WTC11 (cell line): ENCODE measurements around the gene PGM3. TPM values are rescaled to one million over a fixed set of nuclear protein-coding genes. Genes with fewer than 3 reads are reported as not detected.

Experiments
- ATAC-seq: fragments of 200-7000 bp; cut with Tn5 transposase; 2 replicates; pipeline ENCODE4 v1.10.0; 2021; ENCODE audit warnings: mild to moderate bottlenecking, moderate library complexity
- CTCF ChIA-PET: fragments of 300-600 bp; sonication (Branson Sonifier 250); formaldehyde crosslinking; loops from one replicate; lab custom pipeline; 2021; ENCODE audit warnings: antibody characterized with exemption; lab: Charles Lee
- POLR2A ChIA-PET: fragments of 350-600 bp; sonication (Branson Sonifier 250); formaldehyde crosslinking; loops from one replicate; lab custom pipeline; 2021; ENCODE audit warnings: antibody characterized with exemption; lab: Charles Lee
- DNase-seq: peaks from one replicate; pipeline ENCODE4 v3.0.0; 2021; ENCODE audit warnings: low spot score
- H3K27ac Mint-ChIP-seq: 2 replicates; pipeline ENCODE4 v1.8.0; 2021; ENCODE audit warnings: mixed read lengths
- H3K27me3 Mint-ChIP-seq: 2 replicates; pipeline ENCODE4 v1.8.0; 2021; ENCODE audit warnings: low read depth, mild to moderate bottlenecking, moderate library complexity, mixed read lengths
- H3K36me3 Mint-ChIP-seq: 2 replicates; pipeline ENCODE4 v1.8.0; 2021; ENCODE audit warnings: mixed read lengths
- H3K4me1 Mint-ChIP-seq: 2 replicates; pipeline ENCODE4 v1.8.0; 2022; ENCODE audit warnings: mixed read lengths
- H3K4me3 Mint-ChIP-seq: 2 replicates; pipeline ENCODE4 v1.8.0; 2021; ENCODE audit warnings: mild to moderate bottlenecking, moderate library complexity, mixed read lengths
- H3K9me3 Mint-ChIP-seq: 2 replicates; pipeline ENCODE4 v1.8.0; 2021; ENCODE audit warnings: mixed read lengths
- ARID4B ChIP-seq: sonication (generic); formaldehyde crosslinking; IDR thresholded peaks from 2 replicates; pipeline ENCODE4 v1.8.0; 2023; ENCODE audit warnings: missing genetic modification reagents, mild to moderate bottlenecking, borderline replicate concordance
- ATF1 ChIP-seq: sonication (generic); formaldehyde crosslinking; IDR thresholded peaks from 2 replicates; pipeline ENCODE4 v1.8.1; 2023; ENCODE audit warnings: mild to moderate bottlenecking, moderate library complexity, missing genetic modification reagents
- ATF2 ChIP-seq: sonication (generic); formaldehyde crosslinking; IDR thresholded peaks from 2 replicates; pipeline ENCODE4 v1.8.1; 2022; ENCODE audit warnings: low read depth, missing genetic modification reagents, borderline replicate concordance
- ATF3 ChIP-seq: sonication (generic); formaldehyde crosslinking; conservative IDR thresholded peaks from 2 replicates; pipeline ENCODE4 v1.8.1; 2022; ENCODE audit warnings: mild to moderate bottlenecking, missing genetic modification reagents
- CDX4 ChIP-seq: fragments of 250-450 bp; sonication (Bioruptor Pico); IDR thresholded peaks from 2 replicates; pipeline ENCODE4 v1.9.0; 2021; ENCODE audit warnings: moderate library complexity, mild to moderate bottlenecking, inconsistent platforms, borderline replicate concordance
- CREM ChIP-seq: sonication (generic); formaldehyde crosslinking; IDR thresholded peaks from 2 replicates; pipeline ENCODE4 v1.8.1; 2022; ENCODE audit warnings: mild to moderate bottlenecking, missing genetic modification reagents, moderate library complexity
- ELF4 ChIP-seq: sonication (generic); formaldehyde crosslinking; IDR thresholded peaks from 2 replicates; pipeline ENCODE4 v1.8.1; 2022; ENCODE audit warnings: low read depth, mild to moderate bottlenecking, moderate library complexity, missing genetic modification reagents
- GTF2I ChIP-seq: fragments of 250-450 bp; sonication (Bioruptor Pico); conservative IDR thresholded peaks from 2 replicates; pipeline ENCODE4 v1.4.0; 2021; ENCODE audit warnings: mild to moderate bottlenecking
- IRF2 ChIP-seq: sonication (generic); formaldehyde crosslinking; IDR thresholded peaks from 2 replicates; pipeline ENCODE4 v1.8.0; 2022; ENCODE audit warnings: low read depth, missing genetic modification reagents, borderline replicate concordance
- JUN ChIP-seq: sonication (generic); formaldehyde crosslinking; IDR thresholded peaks from 2 replicates; pipeline ENCODE4 v1.8.0; 2023; ENCODE audit warnings: mild to moderate bottlenecking, missing genetic modification reagents
- KAT7 ChIP-seq: sonication (generic); formaldehyde crosslinking; IDR thresholded peaks from 2 replicates; pipeline ENCODE4 v1.8.1; 2023; ENCODE audit warnings: missing genetic modification reagents, mild to moderate bottlenecking, borderline replicate concordance
- MXD4 ChIP-seq: fragments of 250-450 bp; sonication (Bioruptor Pico); IDR thresholded peaks from 2 replicates; pipeline ENCODE4 v1.8.0; 2021; ENCODE audit warnings: mild to moderate bottlenecking, moderate library complexity, borderline replicate concordance
- MYBL2 ChIP-seq: sonication (generic); formaldehyde crosslinking; IDR thresholded peaks from 2 replicates; pipeline ENCODE4 v1.8.1; 2023; ENCODE audit warnings: mild to moderate bottlenecking, moderate library complexity, missing genetic modification reagents
- SMAD4 ChIP-seq: sonication (generic); formaldehyde crosslinking; IDR thresholded peaks from 2 replicates; pipeline ENCODE4 v1.8.0; 2022; ENCODE audit warnings: mild to moderate bottlenecking, missing genetic modification reagents
- SOX15 ChIP-seq: fragments of 250-450 bp; sonication (Bioruptor Pico); IDR thresholded peaks from 2 replicates; pipeline ENCODE4 v1.9.0; 2021; ENCODE audit warnings: mild to moderate bottlenecking
- TCF7 ChIP-seq: sonication (generic); formaldehyde crosslinking; IDR thresholded peaks from 2 replicates; pipeline ENCODE4 v1.8.0; 2022; ENCODE audit warnings: mild to moderate bottlenecking, low read depth, missing genetic modification reagents, moderate library complexity
- TEAD4 ChIP-seq: sonication (generic); formaldehyde crosslinking; IDR thresholded peaks from 2 replicates; pipeline ENCODE4 v1.8.0; 2022; ENCODE audit warnings: mild to moderate bottlenecking, missing genetic modification reagents
- ZBTB21 ChIP-seq: sonication (generic); formaldehyde crosslinking; IDR thresholded peaks from 2 replicates; pipeline ENCODE4 v1.8.1; 2023; ENCODE audit warnings: mild to moderate bottlenecking, missing genetic modification reagents, borderline replicate concordance
- ZMAT4 ChIP-seq: fragments of 250-450 bp; sonication (Bioruptor Pico); IDR thresholded peaks from 2 replicates; pipeline ENCODE4 v1.9.0; 2021; ENCODE audit warnings: mild to moderate bottlenecking
- ZNF121 ChIP-seq: sonication (generic); formaldehyde crosslinking; IDR thresholded peaks from 2 replicates; pipeline ENCODE4 v1.8.0; 2023; ENCODE audit warnings: missing genetic modification reagents
- ZNF219 ChIP-seq: sonication (generic); formaldehyde crosslinking; IDR thresholded peaks from 2 replicates; pipeline ENCODE4 v1.8.0; 2023; ENCODE audit warnings: missing genetic modification reagents, mild to moderate bottlenecking, borderline replicate concordance
- ZNF263 ChIP-seq: sonication (generic); formaldehyde crosslinking; IDR thresholded peaks from 2 replicates; pipeline ENCODE4 v1.8.1; 2022; ENCODE audit warnings: low read depth, mild to moderate bottlenecking, moderate library complexity, missing genetic modification reagents
- ZNF317 ChIP-seq: sonication (generic); formaldehyde crosslinking; IDR thresholded peaks from 2 replicates; pipeline ENCODE4 v1.8.1; 2023; ENCODE audit warnings: low read depth, mild to moderate bottlenecking, moderate library complexity, missing genetic modification reagents, borderline replicate concordance
- ZNF396 ChIP-seq: fragments of 250-450 bp; sonication (Bioruptor Pico); IDR thresholded peaks from 2 replicates; pipeline ENCODE4 v1.8.0; 2021; ENCODE audit warnings: mild to moderate bottlenecking, moderate library complexity, borderline replicate concordance
- total RNA-seq: library from RNA; stranded (reverse); gene quantifications from 3 replicates; pipeline ENCODE4 v1.2.3, GENCODE V29; 2021

The PGM3 gene
- total RNA-seq, 1 experiment from 2014 or later = 70.0 TPM

GRCh38 chr6:83202031-83202430 lies 9.0 kb upstream of the PGM3 start (continued):
- TF ChIP-seq ELF4 (CRISPR knock-in tag) (no peak), ATF3 (CRISPR knock-in tag) (no peak), IRF2 (no peak), GTF2I (CRISPR knock-in tag) (no peak), ZBTB21 (CRISPR knock-in tag) (no peak), ZNF219 (no peak), JUN (CRISPR knock-in tag) (no peak), SMAD4 (CRISPR knock-in tag) (no peak), ZMAT4 (CRISPR knock-in tag) (no peak), SOX15 (CRISPR knock-in tag) (no peak)

GRCh38 chr6:83199863-83200225 lies 6.8 kb upstream of the PGM3 start:
- CTCF ChIA-PET = no interaction called here
- no peak for TF ChIP-seq ZNF317 (CRISPR knock-in tag)
- TF ChIP-seq JUN (CRISPR knock-in tag) = no peak
- TF ChIP-seq ZBTB21 (CRISPR knock-in tag) = no peak
- TF ChIP-seq ZNF263 = no peak
- no peak for TF ChIP-seq MYBL2 (CRISPR knock-in tag)
- TF ChIP-seq ZMAT4 (CRISPR knock-in tag) = no peak
- TF ChIP-seq ZNF121 (CRISPR knock-in tag) = no peak
- no peak for TF ChIP-seq KAT7 (CRISPR knock-in tag)
- TF ChIP-seq TCF7 (CRISPR knock-in tag) = no peak
- no peak for TF ChIP-seq ZNF219
- TF ChIP-seq SMAD4 (CRISPR knock-in tag) = no peak
- TF ChIP-seq CREM (CRISPR knock-in tag) = no peak
- TF ChIP-seq ARID4B (CRISPR knock-in tag) = no peak
- no peak for TF ChIP-seq ZNF396
- no peak for TF ChIP-seq TEAD4 (CRISPR knock-in tag)
- no peak for TF ChIP-seq MXD4 (CRISPR knock-in tag)
- TF ChIP-seq ATF2 (CRISPR knock-in tag) = no peak
- no peak for TF ChIP-seq CDX4 (CRISPR knock-in tag)
- TF ChIP-seq ATF1 = no peak
- no peak for ATAC-seq
- Mint-ChIP-seq H3K36me3 (peaks cover 25% of the 10 kb centered on the region), H3K27ac (no peak overlapping the region), H3K27me3 (no peaks in the 10 kb centered on the region), H3K9me3 (no peaks in the 10 kb centered on the region), H3K4me3 (no peak overlapping the region), H3K4me1 (peaks cover 4% of the 10 kb centered on the region)
- no peak for DNase-seq
- POLR2A ChIA-PET = no interaction called here
